Activated CD8-positive, alpha-beta memory T cell treated with anti-CD3 and anti-CD28 coated beads for 24 hours (primary cell): ENCODE measurements around the gene GRK5.
"Not testable (repeated sequence)": the region's sequence is repeated elsewhere in the genome, so short reads cannot be mapped to it uniquely, and the experiment has no call there.

Source experiments
- DNase-seq: peaks from one replicate; pipeline ENCODE4 v3.0.0-alpha.2; 2020

GRK5 gene

DNA sequence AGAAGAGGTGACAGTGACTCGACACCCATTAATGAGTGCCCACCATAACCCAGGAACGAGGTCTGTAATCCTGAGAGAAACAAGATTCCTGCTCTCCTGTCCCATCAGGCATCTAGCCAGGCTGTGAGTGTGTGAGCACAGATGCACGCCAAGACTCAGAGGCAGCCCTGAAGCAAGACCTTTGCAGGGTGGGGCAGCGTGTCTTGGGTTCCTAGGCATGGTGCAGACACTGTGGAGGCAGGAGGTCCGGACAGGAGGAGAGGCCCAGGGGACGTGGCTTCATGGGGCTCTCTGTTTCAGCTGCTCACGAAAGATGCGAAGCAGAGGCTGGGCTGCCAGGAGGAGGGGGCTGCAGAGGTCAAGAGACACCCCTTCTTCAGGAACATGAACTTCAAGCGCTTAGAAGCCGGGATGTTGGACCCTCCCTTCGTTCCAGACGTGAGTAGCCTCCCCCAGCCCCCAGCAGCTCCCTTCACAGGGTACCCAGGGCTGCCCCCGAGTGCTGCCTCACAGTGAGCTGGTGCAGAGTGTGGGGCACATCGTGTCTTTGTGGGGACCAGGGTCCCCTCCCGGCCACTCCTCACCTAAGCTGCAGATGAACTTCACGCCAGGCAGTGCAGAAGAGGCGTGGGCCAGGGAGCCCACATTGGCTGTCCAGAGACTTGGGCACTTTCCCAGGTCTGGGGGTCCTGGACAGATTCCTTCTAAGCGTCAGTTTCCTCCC, 240.6 kb downstream of the GRK5 start:
- no peak for DNase-seq

- DNase-seq: no peak
Observed at GRCh38 chr10:119448628-119449584, 241.5 kb downstream of the GRK5 start.

DNA sequence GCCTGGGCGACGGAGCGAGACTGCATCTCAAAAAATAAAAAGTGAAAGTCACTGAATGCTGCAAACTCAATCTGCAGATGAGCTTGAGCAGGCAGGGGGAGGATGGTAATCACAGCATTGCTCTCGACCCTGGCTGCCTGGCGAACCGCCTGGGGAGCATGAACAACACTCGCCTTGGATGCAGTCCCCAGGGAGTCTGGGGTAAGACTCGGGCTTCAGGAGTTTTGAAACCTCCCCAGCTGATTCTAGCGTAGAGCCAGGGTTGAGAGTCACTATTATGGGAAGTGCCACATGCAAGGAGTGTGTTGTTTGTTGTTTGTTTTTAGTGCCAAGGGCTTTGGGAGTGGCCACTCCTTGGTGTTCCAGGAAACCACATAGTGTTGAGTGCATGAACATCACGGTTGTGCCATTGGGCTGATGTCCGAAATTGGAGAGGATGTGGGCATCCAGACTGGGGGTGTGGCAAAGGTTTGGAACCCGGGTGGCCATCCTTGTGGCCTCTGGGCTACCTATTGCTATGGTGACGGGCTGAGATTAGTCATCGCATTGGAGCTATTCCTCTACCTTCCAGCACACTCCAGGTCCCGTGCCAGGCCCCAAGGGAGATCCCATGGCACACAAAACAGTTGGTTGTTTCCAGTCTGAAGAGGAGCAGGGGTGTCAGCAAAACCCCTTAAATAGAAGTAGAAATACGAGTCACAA, 242.5 kb downstream of the GRK5 start:
- no peak for DNase-seq

GRCh38 chr10:119450606-119451299, 243.4 kb downstream of the GRK5 start:
- no peak for DNase-seq

- no peak for DNase-seq
Observed at GRCh38 chr10:119451300-119451896, 244.0 kb downstream of the GRK5 start.

GRCh38 chr10:119452396-119452795, 245.0 kb downstream of the GRK5 start:
- DNase-seq: no peak

DNA sequence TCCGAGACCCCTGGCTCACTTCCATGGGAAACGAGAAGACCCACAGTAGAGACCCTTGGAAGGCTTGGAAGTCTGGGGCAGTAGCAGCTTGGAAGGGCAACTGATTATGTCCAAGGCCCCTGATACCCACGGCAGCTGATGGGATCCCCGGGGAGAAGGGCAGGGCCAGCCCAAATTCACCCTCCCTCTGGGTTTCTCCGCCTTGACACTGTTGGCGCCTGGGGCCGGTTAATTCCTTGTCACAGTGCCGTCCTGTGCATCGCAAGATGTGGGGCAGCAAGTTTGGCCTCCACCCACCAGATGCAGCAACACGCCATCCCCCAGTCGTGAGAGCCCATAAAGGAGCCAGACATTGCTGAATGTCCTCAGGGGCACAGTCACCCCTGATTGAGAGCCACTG, 245.9 kb downstream of the GRK5 start:
- DNase-seq: no peak

GRCh38 chr10:119454316-119454715, 246.9 kb downstream of the GRK5 start:
- DNase-seq: no peak

GRCh38 chr10:119454990-119455389, 247.6 kb downstream of the GRK5 start:
- DNase-seq: no peak

- no peak for DNase-seq
Observed at GRCh38 chr10:119455609-119456434, 248.5 kb downstream of the GRK5 start.

- no peak for DNase-seq
Observed at GRCh38 chr10:119456435-119456810, 249.1 kb downstream of the GRK5 start.

- no peak for DNase-seq
Observed at GRCh38 chr10:119457966-119458766, 250.8 kb downstream of the GRK5 start.

GRCh38 chr10:119459681-119460340, 252.4 kb downstream of the GRK5 start:
- DNase-seq: no peak

- DNase-seq: no peak
Observed at GRCh38 chr10:119460369-119461195, 253.2 kb downstream of the GRK5 start.

DNA sequence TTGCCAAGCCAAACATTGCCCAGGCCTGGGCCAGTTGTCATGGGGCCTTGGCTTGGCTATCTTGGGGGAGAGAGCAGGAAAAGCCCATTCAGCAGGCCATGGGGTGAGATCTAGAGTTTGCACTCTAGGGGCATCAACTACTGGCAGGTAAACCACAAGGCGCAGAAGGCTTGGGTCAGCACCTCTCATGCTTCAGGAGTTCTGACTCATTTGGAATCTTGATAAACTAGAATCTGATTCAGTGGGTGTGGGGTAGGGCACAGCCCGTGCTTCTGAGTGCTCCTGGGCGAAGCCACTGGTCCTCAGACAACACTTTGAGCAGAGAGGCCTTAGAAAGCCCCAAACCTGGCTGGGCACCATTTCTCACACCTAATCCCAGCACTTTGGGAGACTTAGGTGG, 254.0 kb downstream of the GRK5 start:
- DNase-seq: no peak

DNA sequence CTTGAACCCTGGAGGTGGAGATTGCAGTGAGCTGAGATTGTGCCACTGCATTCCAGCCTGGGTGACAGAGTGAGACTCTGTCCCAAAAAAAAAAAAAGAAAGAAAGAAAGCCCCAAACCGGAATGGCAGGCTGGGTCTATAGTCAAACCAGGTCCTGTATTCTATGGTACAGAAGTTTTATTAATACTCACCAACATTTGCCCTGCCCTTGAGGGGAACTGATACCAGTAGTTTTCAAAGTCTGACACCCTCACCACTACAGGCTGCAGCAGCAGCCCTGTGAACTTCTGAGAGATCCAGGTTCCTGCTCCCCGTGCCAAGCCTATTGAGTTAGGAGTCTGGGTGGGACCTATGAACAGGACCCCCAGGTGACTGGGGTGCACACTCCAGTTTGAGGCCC, 254.6 kb downstream of the GRK5 start:
- no peak for DNase-seq

DNA sequence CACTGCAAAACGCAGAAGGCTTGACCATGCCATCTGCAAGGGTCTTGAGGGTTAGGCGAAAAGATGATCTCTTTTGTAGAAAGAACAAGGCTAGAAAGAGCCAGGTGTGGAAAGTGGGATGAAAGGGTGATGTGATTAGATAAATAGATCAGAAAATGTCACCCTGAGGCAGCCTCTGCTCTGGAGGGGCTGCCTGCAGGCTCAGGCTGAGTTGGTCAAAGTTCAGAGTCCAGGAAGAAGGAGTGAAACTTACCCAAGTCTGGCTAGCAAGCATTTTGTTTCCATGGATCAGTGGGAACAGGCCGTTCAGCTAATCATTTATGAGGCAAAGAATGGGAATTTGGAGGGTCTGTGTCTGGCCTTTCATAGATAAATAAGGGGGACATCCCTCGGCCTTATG, 255.4 kb downstream of the GRK5 start:
- no peak for DNase-seq

GRCh38 chr10:119463195-119463594, 255.8 kb downstream of the GRK5 start:
- DNase-seq: not testable (repeated sequence)

- no peak for DNase-seq
Observed at GRCh38 chr10:119465085-119465484, 257.7 kb downstream of the GRK5 start.
